ENCODE data around the gene UGT1A7.
A peak's percentile ranks its signal among the peaks of the same experiment; 100 is the strongest.
"Not testable (repeated sequence)": the region's sequence is repeated elsewhere in the genome, so short reads cannot be mapped to it uniquely, and the experiment has no call there.

UGT1A7 gene

DNA sequence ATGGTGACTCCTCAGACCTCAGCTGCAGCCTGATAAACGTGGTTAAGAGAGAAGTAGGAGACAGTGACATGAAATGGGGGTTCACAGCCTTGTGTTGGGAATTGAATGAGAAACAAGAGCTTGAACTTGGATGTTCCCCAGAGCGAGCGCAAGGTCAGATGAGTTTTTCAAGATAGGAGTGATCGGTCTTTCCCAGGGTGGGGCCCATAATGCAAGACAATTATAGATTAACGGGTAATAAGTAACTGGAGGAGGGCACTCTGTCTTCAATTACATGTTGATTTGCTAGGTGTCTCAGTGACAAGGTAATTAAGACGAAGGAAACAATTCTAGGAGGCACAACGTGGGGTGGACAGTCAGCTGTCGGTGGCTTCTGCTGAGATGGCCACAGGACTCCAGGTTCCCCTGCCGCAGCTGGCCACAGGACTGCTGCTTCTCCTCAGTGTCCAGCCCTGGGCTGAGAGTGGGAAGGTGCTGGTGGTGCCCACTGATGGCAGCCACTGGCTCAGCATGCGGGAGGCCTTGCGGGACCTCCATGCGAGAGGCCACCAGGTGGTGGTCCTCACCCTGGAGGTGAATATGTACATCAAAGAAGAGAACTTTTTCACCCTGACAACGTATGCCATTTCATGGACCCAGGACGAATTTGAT is 31.0 kb downstream of the UGT1A7 start, which contains the start of gene UGT1A5:
UGT1A5 (plus strand) TSS at position 297 of the 651 bp plus-strand sequence; CDS start at position 382, 85 bp downstream.
- no peak for DNase-seq (ENCODE audit: low spot score)

DNA sequence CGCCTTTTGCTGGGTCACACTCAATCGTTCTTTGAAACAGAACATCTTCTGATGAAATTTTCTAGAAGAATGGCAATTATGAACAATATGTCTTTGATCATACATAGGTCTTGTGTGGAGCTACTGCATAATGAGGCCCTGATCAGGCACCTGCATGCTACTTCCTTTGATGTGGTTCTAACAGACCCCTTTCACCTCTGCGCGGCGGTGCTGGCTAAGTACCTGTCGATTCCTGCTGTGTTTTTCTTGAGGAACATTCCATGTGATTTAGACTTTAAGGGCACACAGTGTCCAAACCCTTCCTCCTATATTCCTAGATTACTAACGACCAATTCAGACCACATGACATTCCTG is 31.5 kb downstream of the UGT1A7 start:
- no peak for DNase-seq (ENCODE audit: low spot score)

DNA sequence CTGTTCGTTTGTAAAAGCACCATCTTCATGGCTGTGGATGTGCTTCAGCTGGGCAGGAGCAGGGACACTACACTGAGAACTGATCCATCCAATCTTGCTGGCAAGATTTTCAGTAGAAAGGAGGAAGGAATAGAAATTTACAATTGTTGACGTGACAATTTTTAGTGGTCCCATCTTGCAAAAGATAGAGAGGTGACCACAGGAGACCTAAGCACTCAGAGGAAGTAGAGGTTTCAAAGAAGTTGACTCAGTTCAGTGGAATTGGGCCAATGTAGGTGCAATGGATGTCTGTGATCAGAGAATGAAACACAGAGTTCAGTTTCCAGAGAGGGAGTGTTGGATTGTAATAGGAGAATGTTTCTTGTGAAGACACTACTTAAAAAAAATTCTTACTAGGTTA is 32.4 kb downstream of the UGT1A7 start:
- no peak for DNase-seq (ENCODE audit: low spot score)

DNA sequence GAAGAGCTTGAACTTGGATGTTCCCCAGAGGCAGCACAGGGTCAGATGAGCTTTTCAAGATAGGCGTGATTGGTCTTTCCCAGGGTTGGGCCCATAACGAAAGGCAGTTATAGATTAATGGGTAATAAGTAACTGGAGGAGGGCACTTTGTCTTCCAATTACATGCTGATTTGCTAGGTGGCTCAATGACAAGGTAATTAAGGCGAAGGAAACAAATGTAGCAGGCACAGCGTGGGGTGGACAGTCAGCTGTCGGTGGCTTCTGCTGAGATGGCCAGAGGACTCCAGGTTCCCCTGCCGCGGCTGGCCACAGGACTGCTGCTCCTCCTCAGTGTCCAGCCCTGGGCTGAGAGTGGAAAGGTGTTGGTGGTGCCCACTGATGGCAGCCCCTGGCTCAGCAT is 36.9 kb downstream of the UGT1A7 start, which contains the start of gene UGT1A4:
UGT1A4 (plus strand) TSS at position 185 of the 400 bp plus-strand sequence; CDS start at position 270, 85 bp downstream.
- DNase-seq (ENCODE audit: low spot score) = no peak

DNA sequence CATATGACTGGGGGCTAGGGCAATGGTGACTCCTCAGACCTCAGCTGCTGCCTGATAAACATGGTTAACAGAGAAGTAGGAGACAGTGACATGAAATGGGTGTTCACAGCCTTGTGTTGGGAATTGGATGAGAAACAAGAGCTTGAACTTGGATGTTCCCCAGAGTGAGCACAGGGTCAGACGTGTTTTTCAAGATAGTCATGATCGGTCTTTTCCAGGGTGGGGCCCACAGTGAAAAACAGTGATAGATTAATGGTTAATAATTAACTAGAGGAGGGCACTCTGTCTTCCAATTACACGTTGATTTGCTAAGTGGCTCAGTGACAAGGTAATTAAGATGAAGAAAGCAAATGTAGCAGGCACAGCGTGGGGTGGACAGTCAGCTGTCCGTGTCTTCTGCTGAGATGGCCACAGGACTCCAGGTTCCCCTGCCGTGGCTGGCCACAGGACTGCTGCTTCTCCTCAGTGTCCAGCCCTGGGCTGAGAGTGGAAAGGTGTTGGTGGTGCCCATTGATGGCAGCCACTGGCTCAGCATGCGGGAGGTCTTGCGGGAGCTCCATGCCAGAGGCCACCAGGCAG is 47.1 kb downstream of the UGT1A7 start, which contains the start of gene UGT1A3:
UGT1A3 (plus strand) TSS at position 320 of the 579 bp plus-strand sequence; CDS start at position 405, 85 bp downstream.
- DNase-seq (ENCODE audit: low spot score) = no peak

DNA sequence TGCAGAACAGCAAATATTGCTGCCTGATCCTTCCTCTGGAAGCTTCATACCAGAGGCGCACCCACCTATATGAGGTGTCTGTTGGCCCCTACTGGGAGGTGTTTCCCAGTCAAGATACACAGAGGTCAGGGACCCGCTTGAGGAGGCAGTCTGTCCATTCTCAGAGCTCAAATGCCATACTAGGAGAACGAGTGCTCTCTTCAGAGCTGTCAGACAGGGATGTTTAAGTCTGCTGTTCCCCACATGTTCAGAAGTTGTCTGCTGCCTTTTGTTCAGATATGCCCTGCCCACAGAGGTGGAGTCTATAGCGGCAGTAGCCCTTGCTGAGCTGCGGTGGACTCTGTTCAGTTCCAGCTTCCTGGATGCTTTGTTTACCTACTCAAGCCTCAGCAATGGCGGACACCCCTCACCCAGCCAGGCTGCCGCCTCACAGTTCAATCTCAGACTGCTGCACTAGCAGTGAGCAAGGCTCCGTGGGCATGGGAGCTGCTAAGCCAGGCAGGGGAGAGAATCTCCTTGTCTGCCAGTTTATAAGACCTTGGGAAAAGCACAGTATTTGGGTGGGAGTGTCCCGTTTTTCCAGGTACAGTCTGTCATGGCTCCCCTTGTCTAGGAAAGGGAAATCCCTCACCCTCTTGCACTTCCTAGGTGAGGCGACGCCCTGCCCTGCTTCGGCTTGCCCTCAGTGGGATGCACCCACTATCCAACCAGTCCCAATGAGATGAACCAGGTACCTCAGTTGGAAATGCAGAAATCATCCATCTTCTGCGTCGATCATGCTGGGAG is 55.4 kb downstream of the UGT1A7 start:
- not testable (repeated sequence) for DNase-seq (ENCODE audit: low spot score)

DNA sequence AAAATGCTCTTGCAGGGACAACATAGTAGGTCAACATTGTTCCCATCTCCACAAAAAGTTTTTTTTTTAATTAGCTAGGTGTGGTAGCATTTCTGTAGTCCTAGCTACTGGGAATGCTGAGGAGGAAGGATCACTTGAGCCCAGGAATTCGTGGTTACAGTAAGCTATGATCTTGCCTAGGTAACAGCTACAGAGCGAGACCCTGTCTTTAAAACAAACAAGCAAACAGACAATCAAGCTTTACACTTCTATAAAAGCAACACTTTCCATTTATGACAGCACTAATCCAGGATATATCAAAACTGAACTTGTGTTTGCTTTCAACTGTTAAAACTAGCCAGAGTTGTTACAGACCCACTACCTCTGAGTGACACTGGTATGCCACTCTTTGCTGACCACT is 59.2 kb downstream of the UGT1A7 start:
- DNase-seq (ENCODE audit: low spot score) = no peak

DNA sequence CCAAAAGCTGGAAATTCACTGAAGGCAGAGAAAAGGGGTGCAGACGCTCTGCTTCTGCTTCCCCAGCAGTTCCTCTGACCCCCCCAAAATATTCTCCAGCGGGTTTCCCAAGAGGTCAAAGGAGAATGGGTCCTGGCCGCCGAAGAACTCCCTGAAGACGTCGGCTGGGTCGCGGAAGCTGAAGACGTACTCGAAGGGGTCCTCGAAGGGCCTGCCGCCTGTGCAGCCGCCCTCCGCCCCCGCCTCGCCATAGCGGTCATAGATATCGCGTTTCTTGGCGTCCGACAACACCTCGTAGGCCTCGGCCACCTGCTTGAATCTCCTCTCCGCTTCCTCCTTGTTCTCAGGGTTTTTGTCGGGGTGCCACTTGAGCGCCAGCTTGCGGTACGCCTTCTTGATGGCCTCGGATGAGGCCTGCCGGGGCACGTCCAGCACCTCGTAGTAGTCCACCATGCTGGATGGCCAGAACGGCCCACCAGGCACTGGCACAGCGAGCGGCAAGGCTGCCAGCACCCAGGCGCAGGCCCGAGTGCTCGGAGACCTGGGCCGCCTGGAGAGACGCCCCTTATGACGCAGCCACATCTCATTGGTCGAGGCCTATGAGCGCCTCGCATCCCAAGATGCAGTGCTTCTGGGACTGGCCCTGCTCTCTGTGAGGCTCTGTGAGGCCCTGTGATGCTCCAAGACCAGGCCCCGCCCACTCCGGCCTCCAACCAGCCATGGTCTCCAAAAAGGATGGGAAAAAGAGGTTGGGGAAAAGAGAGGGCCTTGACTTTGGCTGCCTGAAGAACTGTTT is 62.0 kb downstream of the UGT1A7 start:
- DNase-seq (ENCODE audit: low spot score) = no peak

DNA sequence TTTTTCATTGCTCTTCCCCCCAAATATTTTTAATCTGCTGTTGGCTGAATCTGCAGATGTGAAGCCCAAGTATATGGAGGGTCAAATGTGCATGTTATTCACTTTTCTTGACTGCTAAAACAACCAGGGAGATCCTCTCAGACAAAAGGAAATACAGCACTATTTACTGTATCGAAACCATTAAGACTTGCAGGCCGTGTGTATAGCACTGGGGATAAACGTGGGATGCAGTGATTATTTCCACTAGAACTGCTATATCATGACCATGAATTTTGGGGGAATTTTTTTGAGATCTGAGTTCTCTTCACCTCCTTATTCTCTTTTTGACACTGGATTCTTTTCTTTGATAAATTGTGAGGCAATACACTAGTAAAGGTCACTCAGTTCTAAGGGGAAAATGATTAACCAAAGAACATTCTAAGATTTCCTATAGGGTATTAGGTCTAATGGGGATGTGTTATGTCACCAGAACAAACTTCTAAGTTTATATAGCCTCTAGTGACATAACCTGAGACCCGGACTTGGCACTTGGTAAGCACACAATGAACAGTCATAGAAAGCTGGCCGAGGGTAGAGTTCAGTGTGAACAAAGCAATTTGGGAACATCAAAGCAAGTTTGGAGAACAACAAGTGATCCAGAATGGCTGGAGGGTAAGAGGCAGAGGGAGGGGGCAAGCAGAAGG is 63.5 kb downstream of the UGT1A7 start:
- no peak for DNase-seq (ENCODE audit: low spot score)

DNA sequence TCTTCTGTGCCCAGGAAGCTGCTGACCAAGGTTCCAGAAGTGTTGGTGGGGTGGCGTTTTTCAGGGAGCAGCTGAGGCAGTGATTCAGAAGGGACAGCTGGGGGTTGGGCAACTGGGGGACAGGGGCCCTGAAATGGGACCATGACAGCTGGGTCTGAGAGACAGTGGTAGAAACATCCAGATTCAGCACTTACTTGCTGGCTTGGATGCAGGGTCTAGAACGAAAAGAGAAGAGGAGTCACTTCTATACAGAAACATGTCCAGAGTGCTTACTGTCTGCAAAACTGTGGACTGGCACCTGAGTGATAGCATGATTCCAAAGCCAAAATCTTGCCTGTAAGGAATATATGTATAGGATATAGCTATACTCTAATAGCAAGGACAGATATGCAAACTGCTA is 64.1 kb downstream of the UGT1A7 start:
- not testable (repeated sequence) for DNase-seq (ENCODE audit: low spot score)

DNA sequence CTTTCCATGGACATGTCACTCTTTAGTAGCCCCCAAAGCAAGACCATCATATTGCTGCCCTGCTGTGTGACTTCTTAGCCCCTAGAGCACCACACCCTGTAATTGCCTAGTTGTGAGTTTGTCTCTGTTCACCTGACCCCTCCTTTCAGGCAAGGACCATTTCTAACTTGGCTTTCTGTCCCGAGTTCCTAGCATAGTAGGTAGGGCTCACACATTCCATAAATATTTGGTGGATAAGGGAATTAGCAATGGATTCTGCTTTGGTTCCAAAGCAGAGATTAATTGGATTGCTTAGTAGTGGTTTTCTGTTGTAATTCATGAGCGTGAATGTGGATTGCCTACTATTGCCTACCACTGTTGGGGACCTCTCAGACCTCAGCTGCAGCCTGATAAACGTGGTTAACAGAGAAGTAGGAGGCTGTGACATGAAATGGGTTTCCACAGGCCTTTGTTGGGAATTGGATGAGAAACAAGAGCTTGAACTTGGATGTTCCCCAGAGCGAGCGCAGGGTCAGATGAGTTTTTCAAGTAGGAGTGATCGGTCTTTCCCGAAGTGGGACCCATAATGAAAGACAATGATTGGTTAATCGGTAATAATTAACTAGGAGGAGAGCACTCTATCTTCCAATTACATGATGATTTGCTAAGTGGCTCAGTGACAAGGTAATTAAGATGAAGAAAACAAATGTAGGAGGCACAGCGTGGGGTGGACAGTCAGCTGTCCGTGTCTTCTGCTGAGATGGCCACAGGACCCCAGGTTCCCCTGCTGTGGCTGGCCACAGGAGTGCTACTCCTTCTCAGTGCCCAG is 65.0 kb downstream of the UGT1A7 start:
- DNase-seq (ENCODE audit: low spot score) = no peak

DNA sequence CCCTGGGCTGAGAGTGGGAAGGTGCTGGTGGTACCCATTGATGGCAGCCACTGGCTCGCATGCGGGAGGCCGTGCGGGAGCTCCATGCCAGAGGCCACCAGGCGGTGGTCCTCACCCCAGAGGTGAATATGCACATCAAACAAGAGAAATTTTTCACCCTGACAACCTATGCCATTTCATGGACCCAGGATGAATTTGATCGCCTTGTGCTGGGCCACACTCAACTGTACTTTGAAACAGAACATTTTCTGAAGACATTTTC is 65.5 kb downstream of the UGT1A7 start:
- DNase-seq (ENCODE audit: low spot score) = no peak

DNA sequence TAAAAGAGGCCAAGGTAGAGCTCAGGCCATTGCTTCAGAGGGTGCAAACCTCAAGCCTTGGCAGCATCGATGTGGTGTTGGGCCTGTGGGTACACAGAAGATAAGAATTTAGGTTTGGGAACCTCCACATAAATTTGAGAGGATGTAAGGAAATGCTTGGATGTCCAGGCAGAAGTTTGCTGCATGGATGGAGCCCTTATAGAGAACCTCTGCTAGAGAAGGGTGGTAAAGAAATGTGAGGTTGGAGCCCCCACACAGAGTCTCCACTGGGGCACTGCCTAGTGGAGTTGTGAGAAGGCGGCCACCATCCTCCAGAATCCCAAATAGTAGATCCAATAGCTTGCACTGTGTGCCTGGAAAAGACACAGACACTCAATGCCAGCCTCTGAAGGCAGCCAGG is 69.0 kb downstream of the UGT1A7 start:
- not testable (repeated sequence) for DNase-seq (ENCODE audit: low spot score)

DNA sequence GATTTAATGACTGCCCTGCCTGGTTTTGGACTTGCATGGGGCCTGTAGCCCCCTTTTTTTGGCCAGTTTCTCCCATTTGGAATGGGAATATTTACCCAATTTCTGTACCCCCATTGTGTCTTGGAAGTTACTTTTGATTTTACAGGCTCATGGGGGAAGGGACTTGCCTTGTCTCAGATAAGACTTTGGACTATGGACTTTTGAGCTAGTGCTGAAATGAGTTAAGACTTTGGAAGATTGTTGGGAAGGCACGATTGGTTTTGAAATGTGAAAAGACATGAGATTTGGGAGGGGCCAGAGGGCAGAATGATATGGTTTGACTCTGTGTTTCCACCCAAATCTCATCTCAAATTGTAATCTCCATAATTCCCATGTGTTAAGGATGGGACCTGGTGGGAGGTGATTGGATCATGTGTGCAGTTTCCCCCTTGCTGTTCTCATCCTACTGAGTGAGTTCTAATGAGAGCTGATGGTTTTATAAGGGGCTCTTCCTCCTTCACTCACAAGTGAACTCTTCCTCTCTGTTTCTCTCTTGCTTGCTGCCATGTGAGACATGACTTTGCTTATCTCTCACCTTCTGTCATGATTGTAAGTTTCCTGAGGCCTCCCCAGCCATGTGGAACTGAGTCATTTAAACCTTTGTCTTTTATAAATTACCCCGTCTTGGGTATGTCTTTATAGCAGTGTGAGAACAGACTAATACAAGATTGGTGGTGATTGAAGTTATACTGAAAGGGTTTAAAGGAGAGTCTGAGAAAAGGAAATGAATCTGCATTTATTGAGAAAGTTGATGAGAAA is 69.7 kb downstream of the UGT1A7 start:
- not testable (repeated sequence) for DNase-seq (ENCODE audit: low spot score)

DNA sequence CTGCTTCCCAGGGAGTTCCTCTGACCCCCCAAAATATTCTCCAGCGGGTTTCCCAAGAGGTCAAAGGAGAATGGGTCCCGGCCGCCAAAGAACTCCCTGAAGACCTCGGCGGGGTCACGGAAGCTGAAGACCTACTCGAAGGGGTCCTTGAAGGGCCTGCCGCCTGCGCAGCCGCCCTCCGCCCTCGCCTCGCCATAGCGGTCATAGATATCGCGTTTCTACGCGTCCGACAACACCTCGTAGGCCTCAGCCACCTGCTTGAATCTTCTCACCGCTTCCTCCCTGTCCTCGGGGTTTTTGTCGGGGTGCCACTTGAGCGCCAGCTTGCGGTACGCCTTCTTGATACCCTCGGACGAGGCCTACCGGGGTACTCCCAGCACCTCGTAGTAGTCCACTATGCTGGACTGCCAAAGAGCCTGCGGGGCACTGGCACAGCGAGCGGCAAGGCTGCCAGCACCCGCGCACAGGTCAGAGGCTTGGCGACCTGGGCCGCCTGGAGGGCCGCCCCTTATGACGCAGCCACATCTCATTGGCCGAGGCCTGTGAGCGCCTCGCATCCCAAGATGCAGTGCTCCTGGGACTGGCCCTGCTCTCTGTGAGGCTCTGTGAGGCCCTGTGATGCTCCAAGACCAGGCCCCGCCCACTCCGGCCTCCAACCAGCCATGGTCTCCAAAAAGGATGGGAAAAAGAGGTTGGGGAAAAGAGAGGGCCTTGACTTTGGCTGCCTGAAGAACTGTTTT is 73.3 kb downstream of the UGT1A7 start:
- no peak for DNase-seq (ENCODE audit: low spot score)

DNA sequence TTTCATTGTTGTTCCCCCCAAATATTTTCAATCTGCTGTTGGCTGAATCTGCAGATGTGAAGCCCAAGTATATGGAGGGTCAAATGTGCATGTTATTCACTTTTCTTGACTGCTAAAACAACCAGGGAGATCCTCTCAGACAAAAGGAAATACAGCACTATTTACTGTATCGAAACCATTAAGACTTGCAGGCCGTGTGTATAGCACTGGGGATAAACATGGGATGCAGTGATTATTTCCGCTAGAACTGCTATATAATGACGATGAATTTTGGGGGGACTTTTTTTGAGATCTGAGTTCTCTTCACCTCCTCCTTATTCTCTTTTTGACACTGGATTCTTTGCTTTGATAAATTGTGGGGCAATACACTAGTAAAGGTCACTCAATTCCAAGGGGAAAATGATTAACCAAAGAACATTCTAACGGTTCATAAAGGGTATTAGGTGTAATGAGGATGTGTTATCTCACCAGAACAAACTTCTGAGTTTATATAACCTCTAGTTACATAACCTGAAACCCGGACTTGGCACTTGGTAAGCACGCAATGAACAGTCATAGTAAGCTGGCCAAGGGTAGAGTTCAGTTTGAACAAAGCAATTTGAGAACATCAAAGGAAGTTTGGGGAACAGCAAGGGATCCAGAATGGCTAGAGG is 74.9 kb downstream of the UGT1A7 start:
- peak; percentile 69 for DNase-seq (ENCODE audit: low spot score)

DNA sequence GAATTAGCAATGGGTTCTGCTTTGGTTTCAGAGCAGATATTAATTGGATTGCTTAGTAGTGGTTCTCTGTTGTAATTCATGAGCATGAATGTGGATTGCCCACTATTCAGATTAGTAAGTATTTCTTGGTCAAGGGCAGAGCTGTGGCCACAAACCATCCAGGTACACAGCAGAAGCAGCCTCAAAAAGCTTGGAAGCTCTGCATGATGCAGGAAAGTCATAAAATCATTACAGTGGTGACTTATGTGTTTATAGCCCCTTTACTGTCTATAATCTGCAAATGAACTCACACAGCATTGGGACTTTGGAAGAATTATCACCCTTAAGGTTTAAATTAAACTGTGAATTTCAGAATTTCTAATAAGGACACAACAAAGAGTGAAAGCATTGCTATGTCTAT is 76.4 kb downstream of the UGT1A7 start:
- DNase-seq (ENCODE audit: low spot score) = no peak

DNA sequence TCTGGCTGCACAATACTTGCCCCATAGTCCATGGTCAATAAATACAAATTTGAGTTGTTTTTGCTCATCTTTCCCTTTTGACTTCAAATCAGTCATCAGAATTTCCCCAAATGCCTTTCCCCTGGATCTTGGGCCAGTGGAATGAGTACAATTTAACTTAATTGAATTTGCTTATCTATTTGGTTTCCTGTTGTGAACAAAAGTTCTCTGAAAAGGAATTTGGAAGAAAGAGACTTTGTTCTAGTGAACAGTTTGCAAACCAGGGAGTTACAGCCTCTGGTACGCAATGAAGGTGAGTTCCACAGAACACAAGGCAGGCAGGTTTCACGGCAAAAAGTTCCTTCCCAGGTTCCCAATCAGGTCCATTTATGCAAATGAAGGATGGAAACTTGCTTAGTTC is 77.1 kb downstream of the UGT1A7 start:
- no peak for DNase-seq (ENCODE audit: low spot score)

DNA sequence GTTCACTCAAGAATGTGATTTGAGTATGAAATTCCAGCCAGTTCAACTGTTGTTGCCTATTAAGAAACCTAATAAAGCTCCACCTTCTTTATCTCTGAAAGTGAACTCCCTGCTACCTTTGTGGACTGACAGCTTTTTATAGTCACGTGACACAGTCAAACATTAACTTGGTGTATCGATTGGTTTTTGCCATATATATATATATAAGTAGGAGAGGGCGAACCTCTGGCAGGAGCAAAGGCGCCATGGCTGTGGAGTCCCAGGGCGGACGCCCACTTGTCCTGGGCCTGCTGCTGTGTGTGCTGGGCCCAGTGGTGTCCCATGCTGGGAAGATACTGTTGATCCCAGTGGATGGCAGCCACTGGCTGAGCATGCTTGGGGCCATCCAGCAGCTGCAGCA is 78.3 kb downstream of the UGT1A7 start, which contains the start of gene UGT1A1:
UGT1A1 (plus strand) TSS at position 228 of the 400 bp plus-strand sequence; CDS start at position 246, 18 bp downstream.
- DNase-seq (ENCODE audit: low spot score) = no peak

All from LoVo (cell line).